Stomach smooth muscle (tissue), 2 donors: ENCODE results near the gene NPR1.
"Not testable (repeated sequence)": the region's sequence is repeated elsewhere in the genome, so short reads cannot be mapped to it uniquely, and the experiment has no call there.

Source experiments
- H3K27ac ChIP-seq: one replicate; pipeline ENCODE4 v1.7.0; 2013; ENCODE audit warnings: mild to moderate bottlenecking, low read length, inconsistent platforms
- H3K27me3 ChIP-seq, 2 donors: one replicate each; pipeline ENCODE4 v1.7.0; 2013; ENCODE audit warnings: low read length in 2 of 2; ENCODE audit not compliant: insufficient read depth in 2 of 2, control insufficient read depth in 1 of 2
- H3K36me3 ChIP-seq, 2 donors: one replicate each; pipeline ENCODE4 v1.7.0; 2013; ENCODE audit warnings: low read length in 2 of 2; ENCODE audit not compliant: control insufficient read depth in 2 of 2, insufficient read depth in 2 of 2
- H3K4me1 ChIP-seq: one replicate; pipeline ENCODE4 v1.7.0; 2013; ENCODE audit warnings: low read length; ENCODE audit not compliant: control insufficient read depth, insufficient read depth
- H3K4me3 ChIP-seq, 2 donors: one replicate each; pipeline ENCODE4 v1.7.0; 2013; ENCODE audit warnings: low read length in 2 of 2
- H3K9ac ChIP-seq, 2 donors: one replicate each; pipeline ENCODE4 v1.7.0; 2013; ENCODE audit warnings: low read length in 2 of 2, mild to moderate bottlenecking in 1 of 2
- H3K9me3 ChIP-seq, 2 donors: one replicate each; pipeline ENCODE4 v1.7.0; 2013; ENCODE audit warnings: low read length in 2 of 2; ENCODE audit not compliant: control insufficient read depth in 2 of 2
- donor health status: healthy.
- donor health status: Pancreatic carcinoma.

Gene NPR1

GRCh38 chr1:153724634-153725033, 46.1 kb downstream of the NPR1 start:
- peaks cover 11% of the 10 kb centered on the region for H3K4me1 ChIP-seq
- H3K9me3 ChIP-seq, H3K36me3 ChIP-seq, H3K4me3 ChIP-seq, H3K27ac ChIP-seq, H3K9ac ChIP-seq, H3K27me3 ChIP-seq: not testable (repeated sequence)

- H3K9me3 ChIP-seq, result no peaks in the 10 kb centered on the region
- H3K27ac ChIP-seq, result peak within 1 kb of the TSS; percentile 98
- H3K27me3 ChIP-seq, result no peaks in the 10 kb centered on the region
- H3K4me3 ChIP-seq, result peak within 1 kb of the TSS; percentile 95 to 99
- H3K4me1 ChIP-seq, result peaks cover 11% of the 10 kb centered on the region
- H3K9ac ChIP-seq, result peak within 1 kb of the TSS; percentile 99 to 100
- H3K36me3 ChIP-seq, result peaks cover 0 to 6% of the 10 kb centered on the region in 2 donors
Observed at GRCh38 chr1:153727463-153728304, 49.2 kb downstream of the NPR1 start, which contains the start of gene INTS3. Gene INTS3, plus strand, starts transcription at chr1:153728050. Its CDS starts 585 bp downstream, at chr1:153728635.

DNA sequence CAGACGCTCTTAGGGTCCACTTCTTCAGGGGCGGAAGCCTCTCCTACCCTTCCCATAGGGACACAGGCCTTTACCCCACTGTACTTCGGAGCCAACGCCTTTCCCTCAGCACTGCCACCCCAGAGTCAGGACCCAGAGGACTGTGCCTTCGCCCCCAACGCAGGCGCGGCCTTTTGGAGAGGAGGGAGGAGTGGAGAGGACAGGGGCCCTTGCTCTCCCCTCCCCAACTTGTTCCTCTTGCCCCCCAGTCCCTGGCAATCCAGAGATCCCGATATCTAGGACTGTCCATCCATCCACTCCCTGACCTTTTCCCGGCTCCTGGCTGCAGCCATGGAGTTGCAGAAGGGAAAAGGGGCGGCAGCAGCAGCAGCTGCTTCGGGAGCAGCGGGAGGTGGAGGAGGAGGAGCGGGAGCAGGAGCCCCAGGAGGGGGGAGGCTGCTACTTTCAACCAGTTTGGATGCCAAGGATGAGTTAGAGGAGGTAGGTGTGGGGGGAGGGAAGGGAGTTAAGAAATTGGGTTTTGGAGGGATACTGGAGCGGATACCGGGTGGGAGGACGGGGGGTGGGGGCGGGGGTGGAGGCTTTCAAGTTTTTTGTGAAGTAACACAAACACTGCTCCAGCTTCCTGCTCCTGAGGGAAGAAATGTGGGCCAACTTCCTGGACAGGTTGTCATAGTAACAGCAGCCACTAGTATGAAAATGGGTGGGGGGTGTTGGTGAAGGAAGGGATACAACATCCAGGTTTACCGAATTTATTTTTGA, 50.0 kb downstream of the NPR1 start:
- H3K27ac ChIP-seq, result peak overlapping the region; percentile 98
- peak overlapping the region; percentile 99 to 100 for H3K9ac ChIP-seq
- peak overlapping the region; percentile 95 to 99 for H3K4me3 ChIP-seq
- no peaks in the 10 kb centered on the region for H3K9me3 ChIP-seq
- H3K27me3 ChIP-seq, result no peaks in the 10 kb centered on the region
- H3K36me3 ChIP-seq, result peaks cover 0 to 6% of the 10 kb centered on the region in 2 donors
- H3K4me1 ChIP-seq, result peaks cover 11% of the 10 kb centered on the region

- Histone ChIP-seq H3K27me3 (no peaks in the 10 kb centered on the region), H3K27ac (peak overlapping the region; percentile 49), H3K9me3 (no peaks in the 10 kb centered on the region), H3K4me1 (peaks cover 24% of the 10 kb centered on the region), H3K4me3 (no peak overlapping the region), H3K9ac (peak overlapping the region in 1 of 2 donors; percentile 20), H3K36me3 (peaks cover 0 to 6% of the 10 kb centered on the region in 2 donors)
Observed at GRCh38 chr1:153730468-153730988, 52.0 kb downstream of the NPR1 start.

GRCh38 chr1:153733970-153734369, 55.5 kb downstream of the NPR1 start:
- Histone ChIP-seq H3K27me3 (no peaks in the 10 kb centered on the region), H3K9me3 (no peaks in the 10 kb centered on the region), H3K4me1 (peaks cover 19% of the 10 kb centered on the region), H3K9ac (peak overlapping the region; percentile 20 to 21), H3K27ac (peak overlapping the region; percentile 68), H3K36me3 (peaks cover 3 to 6% of the 10 kb centered on the region in 2 donors), H3K4me3 (no peak overlapping the region)

DNA sequence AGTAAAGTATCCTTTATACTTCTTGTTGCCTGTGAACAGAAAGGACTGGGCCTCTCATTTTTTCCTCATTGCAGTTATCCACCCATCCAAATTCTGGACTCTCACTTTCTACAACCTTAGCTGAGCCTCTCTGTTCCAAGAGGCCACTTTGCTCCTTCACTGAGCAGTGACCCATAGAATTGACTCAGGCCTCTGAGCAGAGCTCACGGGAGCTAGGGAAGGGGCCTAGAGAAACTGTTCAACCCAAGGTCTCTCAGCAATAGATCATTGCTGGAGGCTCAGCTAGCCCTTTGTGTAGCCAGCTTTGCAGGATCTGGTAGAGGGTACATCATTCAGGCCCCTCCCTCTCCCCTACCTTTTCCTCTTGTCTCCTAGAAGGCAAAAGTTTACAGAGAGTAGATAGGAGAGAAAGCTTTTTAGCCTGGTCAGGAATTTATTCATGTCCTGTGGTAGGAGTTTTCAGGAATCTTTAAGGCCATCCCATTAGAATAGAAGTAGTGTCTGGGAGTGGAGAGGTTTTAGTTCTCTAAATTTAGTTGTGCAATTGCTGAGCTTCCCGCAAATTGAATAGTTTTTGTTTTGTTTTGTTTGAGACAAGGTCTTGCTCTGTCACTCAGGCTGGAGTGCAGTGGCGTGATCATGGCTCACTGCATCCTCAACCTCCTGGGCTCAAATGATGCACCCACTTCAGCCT, 56.1 kb downstream of the NPR1 start:
- no peak overlapping the region for H3K4me3 ChIP-seq
- no peaks in the 10 kb centered on the region for H3K9me3 ChIP-seq
- H3K4me1 ChIP-seq, result peaks cover 14% of the 10 kb centered on the region
- peak overlapping the region; percentile 68 for H3K27ac ChIP-seq
- H3K9ac ChIP-seq, result peak overlapping the region in 1 of 2 donors; percentile 13
- H3K27me3 ChIP-seq, result no peaks in the 10 kb centered on the region
- peaks cover 3 to 6% of the 10 kb centered on the region in 2 donors for H3K36me3 ChIP-seq

DNA sequence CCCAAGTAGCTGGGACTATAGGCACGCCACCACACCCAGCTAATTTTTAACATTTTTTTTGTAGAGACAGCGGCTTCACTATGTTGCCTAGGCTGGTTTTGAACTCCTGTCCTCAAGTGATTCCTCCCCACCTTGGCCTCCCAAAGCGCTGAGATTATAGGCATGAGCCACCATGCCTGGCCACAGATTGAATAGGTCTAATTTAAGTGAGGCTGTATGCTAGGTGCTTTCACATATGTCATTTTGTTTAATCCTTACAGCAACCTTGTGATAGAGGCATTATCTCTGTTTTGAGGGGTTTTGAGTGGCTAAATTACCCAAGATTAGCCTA, 56.6 kb downstream of the NPR1 start:
- H3K4me3 ChIP-seq, result no peak overlapping the region
- peaks cover 3 to 6% of the 10 kb centered on the region in 2 donors for H3K36me3 ChIP-seq
- no peaks in the 10 kb centered on the region for H3K27me3 ChIP-seq
- H3K9me3 ChIP-seq, result no peaks in the 10 kb centered on the region
- H3K4me1 ChIP-seq, result peaks cover 13% of the 10 kb centered on the region
- H3K9ac ChIP-seq, result no peak overlapping the region
- H3K27ac ChIP-seq, result peak overlapping the region; percentile 68

GRCh38 chr1:153741986-153742385, 63.5 kb downstream of the NPR1 start:
- Histone ChIP-seq H3K4me1 (peaks cover 4% of the 10 kb centered on the region), H3K27me3 (no peaks in the 10 kb centered on the region), H3K9ac (no peak overlapping the region), H3K27ac (no peak overlapping the region), H3K9me3 (no peaks in the 10 kb centered on the region), H3K4me3 (no peak overlapping the region), H3K36me3 (peaks cover 37 to 41% of the 10 kb centered on the region in 2 donors)

DNA sequence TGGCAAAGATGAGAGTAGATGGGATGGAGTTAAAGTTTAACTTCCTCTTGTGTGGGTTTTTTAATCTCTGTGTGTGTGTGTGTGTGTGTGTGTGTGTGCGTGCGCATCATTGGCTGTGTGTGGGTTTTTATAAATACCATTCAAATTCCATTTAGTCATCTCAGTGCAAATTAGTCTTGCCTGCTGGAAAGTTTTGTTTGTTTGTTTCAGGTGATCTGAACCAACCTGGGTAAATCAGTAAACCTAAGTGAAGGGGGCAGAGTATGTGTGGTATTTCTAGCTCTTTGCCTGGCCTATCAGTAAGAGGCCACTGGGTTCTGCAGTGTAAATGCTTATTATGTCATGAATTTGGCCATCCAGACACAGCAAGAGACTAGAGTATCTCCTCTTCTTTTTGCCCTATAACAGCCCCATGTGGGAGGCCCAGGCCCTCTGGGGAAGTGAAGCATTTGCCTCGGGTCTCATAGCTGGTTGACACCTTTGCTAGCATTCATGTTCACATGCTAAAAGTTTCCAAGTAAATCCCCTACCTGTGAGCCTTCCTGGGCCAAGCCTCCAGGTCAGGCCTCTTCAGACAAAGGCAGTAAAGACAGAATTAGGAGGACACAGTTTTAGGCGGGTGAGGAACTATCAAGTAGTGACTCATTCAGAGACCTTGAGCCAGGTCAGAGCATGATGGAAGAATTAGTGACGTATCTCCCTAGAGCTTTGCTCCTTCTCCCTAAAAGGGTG, 64.1 kb downstream of the NPR1 start:
- no peak overlapping the region for H3K4me3 ChIP-seq
- H3K27ac ChIP-seq, result no peak overlapping the region
- no peaks in the 10 kb centered on the region for H3K9me3 ChIP-seq
- H3K36me3 ChIP-seq, result peaks cover 43 to 47% of the 10 kb centered on the region in 2 donors
- H3K9ac ChIP-seq, result peak overlapping the region in 1 of 2 donors; percentile 13
- H3K27me3 ChIP-seq, result no peaks in the 10 kb centered on the region
- H3K4me1 ChIP-seq, result peaks cover 4% of the 10 kb centered on the region
